CD4-positive, CD25-positive, alpha-beta regulatory T cell (primary cell): ENCODE measurements around the gene MBNL1. TPM values are rescaled to one million over a fixed set of nuclear protein-coding genes. Genes with fewer than 3 reads are reported as not detected.

ENCODE experiments used
- ATAC-seq, 2 donors: fragments of 150-1000 bp; cut with Tn5 transposase; one replicate each; pipeline ENCODE4 v1.10.0; 2021; ENCODE audit warnings: low read depth in 2 of 2, moderate number of reproducible peaks in 2 of 2, moderate library complexity in 1 of 2
- DNase-seq, 3 donors: peaks; one replicate each; pipeline versions ENCODE4 v3.0.0 to v3.0.0-alpha.2; 2012 to 2022; ENCODE audit warnings: mixed read lengths in 1 of 3
- H3K27ac ChIP-seq: one replicate; pipeline ENCODE4 v1.7.0; 2013; ENCODE audit warnings: mild to moderate bottlenecking, low read length; ENCODE audit not compliant: insufficient read depth, poor library complexity, severe bottlenecking
- H3K27me3 ChIP-seq: one replicate; pipeline ENCODE4 v1.7.0; 2013; ENCODE audit warnings: low read length; ENCODE audit not compliant: control insufficient read depth, insufficient read depth
- H3K36me3 ChIP-seq: one replicate; pipeline ENCODE4 v1.7.0; 2013; ENCODE audit warnings: mild to moderate bottlenecking, low read length, moderate library complexity; ENCODE audit not compliant: control insufficient read depth, insufficient read depth
- H3K4me1 ChIP-seq: 2 replicates; pipeline ENCODE4 v1.7.0; 2013; ENCODE audit warnings: mild to moderate bottlenecking, low read length; ENCODE audit not compliant: insufficient read depth, control insufficient read depth, poor library complexity, severe bottlenecking
- H3K4me3 ChIP-seq: one replicate; pipeline ENCODE4 v1.7.0; 2013; ENCODE audit warnings: low read depth, mild to moderate bottlenecking, low read length, moderate library complexity
- H3K9me3 ChIP-seq, 2 experiments: 1 replicate in 1 of 2; 2 replicates in 1 of 2; pipeline ENCODE4 v1.7.0; 2013; ENCODE audit warnings: low read length in 2 of 2, mild to moderate bottlenecking in 1 of 2, moderate library complexity in 1 of 2; ENCODE audit not compliant: control insufficient read depth in 2 of 2
- H3K27ac Mint-ChIP-seq, 3 donors: one replicate each; pipeline ENCODE4 v1.8.0; 2020 to 2022; ENCODE audit warnings: mild to moderate bottlenecking in 3 of 3, mixed read lengths in 3 of 3, moderate library complexity in 2 of 3
- H3K27me3 Mint-ChIP-seq: one replicate; pipeline ENCODE4 v1.8.0; 2022; ENCODE audit warnings: mild to moderate bottlenecking, mixed read lengths
- H3K36me3 Mint-ChIP-seq: one replicate; pipeline ENCODE4 v1.8.0; 2020; ENCODE audit warnings: mixed read lengths
- H3K4me1 Mint-ChIP-seq, 4 donors: one replicate each; pipeline ENCODE4 v1.8.0; 2020 to 2022; ENCODE audit warnings: mixed read lengths in 4 of 4, mild to moderate bottlenecking in 1 of 4
- H3K4me3 Mint-ChIP-seq, 4 donors: one replicate each; pipeline ENCODE4 v1.8.0; 2020 to 2022; ENCODE audit warnings: mild to moderate bottlenecking in 4 of 4, mixed read lengths in 4 of 4, moderate library complexity in 3 of 4
- H3K9me3 Mint-ChIP-seq, 7 donors: one replicate each; pipeline ENCODE4 v1.8.0; 2020 to 2022; ENCODE audit warnings: mixed read lengths in 7 of 7, mild to moderate bottlenecking in 3 of 7, moderate library complexity in 2 of 7
- polyA plus RNA-seq, 4 donors: library from polyadenylated mRNA; unstranded; fragments of 300-500 nt; fragmentation: Illumina TruSeq; gene quantifications; one replicate each; pipeline ENCODE4 v1.2.3, GENCODE V29; 2021
- total RNA-seq: library from RNA; stranded (reverse); gene quantifications from one replicate; pipeline ENCODE4 v1.2.3, GENCODE V29; 2022

MBNL1 gene
- total and polyA plus RNA-seq, 5 donors from 2014 or later, result 221 to 726 (median 252) TPM

DNA sequence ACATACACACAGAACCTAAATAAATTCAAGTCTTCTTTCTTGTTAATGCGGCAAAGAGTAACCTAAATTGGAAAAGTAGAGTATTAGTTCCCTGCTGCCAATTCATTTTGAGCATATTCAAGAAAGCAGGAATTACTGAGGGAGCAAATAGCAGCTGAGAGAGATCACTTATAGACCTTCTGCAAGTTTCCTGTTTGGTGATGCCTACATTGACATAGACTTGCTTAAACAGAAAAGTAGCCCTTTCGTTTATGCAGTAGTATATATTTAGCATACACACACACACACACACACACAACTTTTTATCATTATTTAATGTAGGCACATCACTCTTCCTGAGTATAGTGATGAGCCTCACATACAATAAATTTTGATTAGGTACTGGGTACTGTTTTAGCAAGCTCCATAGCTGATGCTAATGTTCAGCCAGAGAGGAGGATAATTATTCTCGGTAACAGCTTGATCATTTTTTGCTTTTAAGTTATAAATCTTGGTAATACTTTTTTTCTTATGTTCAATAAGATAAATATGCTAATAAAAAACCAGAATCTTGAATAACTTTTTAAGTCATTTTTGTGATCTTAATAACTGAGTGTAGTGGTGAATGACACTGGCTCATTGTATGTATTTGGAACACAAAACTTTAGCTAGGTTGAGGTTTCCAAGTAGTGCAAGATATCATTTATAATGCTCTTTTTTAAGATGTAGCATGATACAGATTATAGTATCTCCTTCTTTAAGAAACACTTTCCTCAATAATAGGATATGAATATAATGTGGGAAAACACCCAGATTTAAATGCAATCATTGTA is 174.7 kb downstream of the MBNL1 start:
- peak overlapping the region; percentile 40 for H3K4me3 ChIP-seq
- H3K9me3 ChIP-seq, result no peaks in the 10 kb centered on the region
- Mint-ChIP-seq H3K9me3 (no peaks in the 10 kb centered on the region), H3K27ac (peak overlapping the region; percentile 55 to 74 (median 63)), H3K4me3 (peak overlapping the region in 3 of 4 donors; percentile 32 to 79 (median 61)), H3K4me1 (peaks cover 53 to 87% (median 74%) of the 10 kb centered on the region in 4 donors), H3K36me3 (peaks cover 29% of the 10 kb centered on the region), H3K27me3 (no peaks in the 10 kb centered on the region)
- no peaks in the 10 kb centered on the region for H3K27me3 ChIP-seq
- H3K27ac ChIP-seq, result peak overlapping the region; percentile 53
- ATAC-seq (peak; percentile 26 to 42), DNase-seq (peak in 1 of 3 donors; percentile 27)
- peaks cover 60% of the 10 kb centered on the region for H3K4me1 ChIP-seq
- H3K36me3 ChIP-seq, result peaks cover 42% of the 10 kb centered on the region

DNA sequence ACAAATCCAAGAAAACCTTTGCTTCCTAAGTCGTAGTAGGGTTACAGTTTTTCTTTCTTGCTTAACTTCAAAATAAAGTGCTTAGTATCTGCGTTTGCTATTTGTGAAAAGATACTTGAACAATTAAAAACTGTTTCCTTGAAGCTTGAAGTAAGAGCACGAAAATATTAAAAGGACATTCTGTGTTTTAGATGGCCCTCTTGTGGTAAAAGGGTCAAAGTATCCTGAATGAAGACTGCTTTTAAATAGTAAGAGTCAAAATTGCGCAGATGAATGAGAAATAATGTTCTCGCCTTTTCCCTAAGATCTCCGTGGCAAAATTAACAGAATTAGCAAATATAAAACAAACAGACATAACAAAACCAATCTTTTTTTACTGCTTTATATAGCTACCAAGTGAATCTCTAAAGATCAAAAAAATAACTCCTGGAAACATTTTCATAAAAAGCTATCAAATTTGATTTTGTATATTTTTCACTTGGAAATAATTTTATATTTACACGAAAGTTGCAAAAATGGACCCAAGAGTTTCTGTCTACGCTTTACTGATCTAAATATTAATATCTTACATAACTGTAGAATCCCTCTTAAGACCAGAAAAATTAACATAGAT is 175.4 kb downstream of the MBNL1 start:
- H3K4me1 Mint-ChIP-seq, result peaks cover 51 to 83% (median 71%) of the 10 kb centered on the region in 4 donors
- H3K9me3 Mint-ChIP-seq, result no peaks in the 10 kb centered on the region
- peak overlapping the region in 2 of 3 donors; percentile 13 to 74 for H3K27ac Mint-ChIP-seq
- Histone ChIP-seq H3K36me3 (peaks cover 49% of the 10 kb centered on the region), H3K27me3 (no peaks in the 10 kb centered on the region), H3K4me1 (peaks cover 58% of the 10 kb centered on the region), H3K4me3 (peak overlapping the region; percentile 28), H3K27ac (peak overlapping the region; percentile 53), H3K9me3 (no peaks in the 10 kb centered on the region)
- DNase-seq, result peak in 2 of 3 donors; percentile 40 to 50
- H3K36me3 Mint-ChIP-seq, result peaks cover 25% of the 10 kb centered on the region
- H3K27me3 Mint-ChIP-seq, result no peaks in the 10 kb centered on the region
- no peak for ATAC-seq
- peak overlapping the region; percentile 0 to 43 (median 28) for H3K4me3 Mint-ChIP-seq

DNA sequence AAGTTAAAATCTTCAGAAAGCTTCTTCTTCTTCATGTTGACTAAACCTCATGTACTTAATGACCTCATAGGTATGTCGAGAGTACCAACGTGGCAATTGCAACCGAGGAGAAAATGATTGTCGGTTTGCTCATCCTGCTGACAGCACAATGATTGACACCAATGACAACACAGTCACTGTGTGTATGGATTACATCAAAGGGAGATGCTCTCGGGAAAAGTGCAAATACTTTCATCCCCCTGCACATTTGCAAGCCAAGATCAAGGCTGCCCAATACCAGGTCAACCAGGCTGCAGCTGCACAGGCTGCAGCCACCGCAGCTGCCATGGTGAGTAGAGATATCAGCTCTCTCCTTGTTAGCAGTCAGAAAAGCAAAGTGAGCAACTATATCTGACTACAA is 176.5 kb downstream of the MBNL1 start:
- Mint-ChIP-seq H3K36me3 (peaks cover 22% of the 10 kb centered on the region), H3K27ac (peak overlapping the region; percentile 7 to 74 (median 31)), H3K4me1 (peaks cover 46 to 74% (median 62%) of the 10 kb centered on the region in 4 donors), H3K4me3 (peak overlapping the region in 3 of 4 donors; percentile 2 to 67 (median 8)), H3K9me3 (no peaks in the 10 kb centered on the region), H3K27me3 (no peaks in the 10 kb centered on the region)
- peaks cover 56% of the 10 kb centered on the region for H3K36me3 ChIP-seq
- ATAC-seq (no peak), DNase-seq (no peak)
- no peaks in the 10 kb centered on the region for H3K9me3 ChIP-seq
- H3K27me3 ChIP-seq, result no peaks in the 10 kb centered on the region
- H3K27ac ChIP-seq, result peak overlapping the region; percentile 5
- peak overlapping the region; percentile 11 for H3K4me3 ChIP-seq
- peaks cover 66% of the 10 kb centered on the region for H3K4me1 ChIP-seq

DNA sequence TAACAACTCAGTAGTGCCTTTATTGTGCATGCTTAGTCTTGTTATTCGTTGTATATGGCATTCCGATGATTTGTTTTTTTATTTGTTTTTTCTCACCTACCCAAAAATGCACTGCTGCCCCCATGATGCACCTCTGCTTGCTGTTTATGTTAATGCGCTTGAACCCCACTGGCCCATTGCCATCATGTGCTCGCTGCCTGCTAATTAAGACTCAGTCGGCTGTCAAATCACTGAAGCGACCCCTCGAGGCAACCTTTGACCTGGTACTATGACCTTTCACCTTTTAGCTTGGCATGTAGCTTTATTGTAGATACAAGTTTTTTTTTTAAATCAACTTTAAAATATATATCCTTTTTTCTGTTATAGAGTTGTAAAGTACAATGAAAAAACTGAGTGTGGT is 177.8 kb downstream of the MBNL1 start:
- peaks cover 32% of the 10 kb centered on the region for H3K36me3 Mint-ChIP-seq
- Histone ChIP-seq H3K9me3 (no peaks in the 10 kb centered on the region), H3K36me3 (peaks cover 65% of the 10 kb centered on the region), H3K4me3 (no peak overlapping the region), H3K4me1 (peaks cover 66% of the 10 kb centered on the region), H3K27me3 (no peaks in the 10 kb centered on the region), H3K27ac (peak overlapping the region; percentile 55)
- peaks cover 45 to 79% (median 68%) of the 10 kb centered on the region in 4 donors for H3K4me1 Mint-ChIP-seq
- ATAC-seq (no peak), DNase-seq (no peak)
- H3K4me3 Mint-ChIP-seq, result peak overlapping the region in 3 of 4 donors; percentile 7 to 37 (median 8)
- H3K27me3 Mint-ChIP-seq, result no peaks in the 10 kb centered on the region
- no peaks in the 10 kb centered on the region for H3K9me3 Mint-ChIP-seq
- H3K27ac Mint-ChIP-seq, result peak overlapping the region; percentile 34 to 74 (median 57)

DNA sequence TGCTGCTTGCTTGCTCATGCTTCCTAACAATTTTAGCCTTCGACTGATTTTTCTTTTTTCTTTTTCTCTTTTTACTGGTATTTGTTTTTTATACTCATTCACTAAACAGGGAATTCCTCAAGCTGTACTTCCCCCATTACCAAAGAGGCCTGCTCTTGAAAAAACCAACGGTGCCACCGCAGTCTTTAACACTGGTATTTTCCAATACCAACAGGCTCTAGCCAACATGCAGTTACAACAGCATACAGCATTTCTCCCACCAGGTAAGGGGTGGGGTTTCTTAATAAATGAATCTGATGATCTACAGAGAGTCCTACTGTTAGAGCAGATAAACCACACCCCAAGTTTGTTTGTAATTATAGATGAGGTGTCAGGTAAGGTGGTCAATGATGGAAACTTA is 178.8 kb downstream of the MBNL1 start:
- H3K9me3 ChIP-seq, result no peaks in the 10 kb centered on the region
- H3K27me3 ChIP-seq, result no peaks in the 10 kb centered on the region
- Mint-ChIP-seq H3K4me1 (peaks cover 52 to 78% (median 69%) of the 10 kb centered on the region in 4 donors), H3K9me3 (no peaks in the 10 kb centered on the region), H3K27me3 (no peaks in the 10 kb centered on the region), H3K4me3 (peak overlapping the region in 3 of 4 donors; percentile 5 to 37 (median 22)), H3K27ac (peak overlapping the region; percentile 39 to 79 (median 78)), H3K36me3 (peaks cover 39% of the 10 kb centered on the region)
- peaks cover 56% of the 10 kb centered on the region for H3K4me1 ChIP-seq
- no peak for DNase-seq
- H3K4me3 ChIP-seq, result no peak overlapping the region
- peak overlapping the region; percentile 55 for H3K27ac ChIP-seq
- H3K36me3 ChIP-seq, result peaks cover 74% of the 10 kb centered on the region
- ATAC-seq, result no peak

DNA sequence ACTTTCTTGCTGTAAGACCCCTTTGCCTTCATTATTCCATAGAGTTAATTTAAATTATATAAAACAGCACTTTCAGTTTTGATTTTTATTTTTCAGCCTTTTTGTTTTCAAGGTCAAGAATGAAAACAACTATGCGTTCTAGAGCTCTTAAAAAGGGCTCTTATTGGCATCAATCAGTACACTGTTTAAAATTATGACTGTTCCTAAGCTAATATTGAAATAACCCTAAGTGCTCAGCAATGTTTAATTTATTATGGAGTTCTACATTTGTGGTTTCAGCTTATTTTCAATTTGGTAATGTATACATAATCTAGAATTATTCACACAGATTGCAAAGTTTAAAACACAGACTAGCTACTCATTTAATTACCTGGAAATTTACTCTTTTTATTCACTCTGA is 179.4 kb downstream of the MBNL1 start:
- peaks cover 78% of the 10 kb centered on the region for H3K36me3 ChIP-seq
- H3K4me1 Mint-ChIP-seq, result peaks cover 50 to 75% (median 65%) of the 10 kb centered on the region in 4 donors
- H3K4me3 Mint-ChIP-seq, result no peak overlapping the region
- no peak overlapping the region for H3K4me3 ChIP-seq
- no peak overlapping the region for H3K27ac Mint-ChIP-seq
- H3K36me3 Mint-ChIP-seq, result peaks cover 42% of the 10 kb centered on the region
- no peaks in the 10 kb centered on the region for H3K9me3 ChIP-seq
- no peaks in the 10 kb centered on the region for H3K27me3 ChIP-seq
- H3K27ac ChIP-seq, result peak overlapping the region; percentile 55
- no peaks in the 10 kb centered on the region for H3K9me3 Mint-ChIP-seq
- H3K27me3 Mint-ChIP-seq, result no peaks in the 10 kb centered on the region
- DNase-seq, result no peak
- H3K4me1 ChIP-seq, result peaks cover 51% of the 10 kb centered on the region
- no peak for ATAC-seq

DNA sequence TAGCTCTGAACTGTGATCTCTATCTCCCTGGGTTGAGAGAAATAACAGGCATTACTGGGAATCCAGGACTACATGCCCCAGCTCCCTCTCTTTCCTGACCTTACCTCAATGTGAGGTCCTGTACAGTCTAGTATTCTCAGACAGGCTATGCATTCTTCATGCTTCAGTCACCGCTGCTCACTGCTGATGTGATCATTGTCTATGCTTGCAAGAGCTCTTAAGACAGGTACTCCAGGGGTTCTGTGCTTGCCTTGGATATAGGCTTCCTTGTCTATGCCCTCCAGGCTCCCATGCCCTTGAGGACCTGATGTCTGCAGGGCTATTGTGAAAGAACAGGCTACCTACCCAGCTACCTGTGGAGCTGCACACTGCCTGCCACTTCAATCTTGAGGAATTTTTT is 183.6 kb downstream of the MBNL1 start:
- H3K9me3 Mint-ChIP-seq, result no peaks in the 10 kb centered on the region
- DNase-seq (no peak), ATAC-seq (no peak)
- H3K27ac Mint-ChIP-seq, result peak overlapping the region; percentile 34 to 89 (median 75)
- H3K36me3 Mint-ChIP-seq, result peaks cover 38% of the 10 kb centered on the region
- H3K4me3 ChIP-seq, result no peak overlapping the region
- peak overlapping the region in 1 of 4 donors; percentile 46 for H3K4me3 Mint-ChIP-seq
- H3K36me3 ChIP-seq, result peaks cover 91% of the 10 kb centered on the region
- peaks cover 32 to 54% (median 42%) of the 10 kb centered on the region in 4 donors for H3K4me1 Mint-ChIP-seq
- H3K9me3 ChIP-seq, result no peaks in the 10 kb centered on the region
- H3K27me3 ChIP-seq, result no peaks in the 10 kb centered on the region
- no peaks in the 10 kb centered on the region for H3K27me3 Mint-ChIP-seq
- peaks cover 27% of the 10 kb centered on the region for H3K4me1 ChIP-seq
- peak overlapping the region; percentile 20 for H3K27ac ChIP-seq
